ENCODE results near the gene SLC25A21. TPM values are rescaled to one million over a fixed set of nuclear protein-coding genes. Genes with fewer than 3 reads are reported as not detected.
"Not testable (repeated sequence)": the region's sequence is repeated elsewhere in the genome, so short reads cannot be mapped to it uniquely, and the experiment has no call there.

The SLC25A21 gene
- total RNA-seq, 1 donor, result not detected

DNA sequence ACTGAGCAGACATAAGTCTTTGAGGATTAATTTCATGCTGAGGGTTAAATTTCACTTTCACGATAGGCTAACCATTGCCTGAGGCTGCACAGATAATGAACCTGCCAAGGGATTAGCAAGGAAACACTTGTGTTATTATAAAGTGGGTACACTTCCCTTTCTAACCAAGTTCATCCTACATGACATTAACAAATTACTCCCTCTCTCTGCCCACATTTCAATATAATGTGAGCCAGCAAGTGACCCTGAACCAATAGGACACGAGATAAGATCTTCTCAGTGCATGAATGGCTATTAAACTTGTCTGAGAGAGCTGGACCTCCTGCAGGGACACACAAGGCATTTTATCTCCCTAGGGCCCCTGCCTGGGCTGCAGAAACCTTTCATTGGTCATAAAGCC is 337.3 kb downstream of the SLC25A21 start:
- H3K4me3 ChIP-seq (ENCODE audit: low read length), result no peak overlapping the region
- no peaks in the 10 kb centered on the region for H3K9me3 ChIP-seq (ENCODE audit: low read depth, low read length)
- H3K27me3 ChIP-seq (ENCODE audit: insufficient read depth, low read length), result no peaks in the 10 kb centered on the region
- H3K4me1 ChIP-seq (ENCODE audit: insufficient read depth, low read length), result no peaks in the 10 kb centered on the region

DNA sequence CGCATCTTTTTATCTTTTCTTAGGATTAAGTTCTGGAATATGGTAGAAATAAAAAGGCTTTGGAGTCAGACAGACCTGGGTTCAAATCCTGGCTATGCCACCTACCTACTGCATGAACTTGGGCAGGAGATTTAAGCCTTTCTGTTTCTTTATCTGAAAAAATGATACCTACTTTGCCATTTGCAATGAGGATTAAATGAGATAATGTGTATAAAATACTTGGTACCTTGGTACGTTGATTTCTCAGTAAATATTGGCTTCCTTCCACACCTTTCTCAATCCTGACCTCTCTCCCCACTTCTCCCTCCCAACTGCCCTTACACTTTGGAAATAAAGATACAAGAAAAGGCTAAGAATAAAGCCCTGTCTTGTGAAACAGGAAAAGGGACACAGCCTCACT is 338.1 kb downstream of the SLC25A21 start:
- H3K27me3 ChIP-seq (ENCODE audit: insufficient read depth, low read length), result no peaks in the 10 kb centered on the region
- H3K4me3 ChIP-seq (ENCODE audit: low read length), result no peak overlapping the region
- no peaks in the 10 kb centered on the region for H3K9me3 ChIP-seq (ENCODE audit: low read depth, low read length)
- no peaks in the 10 kb centered on the region for H3K4me1 ChIP-seq (ENCODE audit: insufficient read depth, low read length)

DNA sequence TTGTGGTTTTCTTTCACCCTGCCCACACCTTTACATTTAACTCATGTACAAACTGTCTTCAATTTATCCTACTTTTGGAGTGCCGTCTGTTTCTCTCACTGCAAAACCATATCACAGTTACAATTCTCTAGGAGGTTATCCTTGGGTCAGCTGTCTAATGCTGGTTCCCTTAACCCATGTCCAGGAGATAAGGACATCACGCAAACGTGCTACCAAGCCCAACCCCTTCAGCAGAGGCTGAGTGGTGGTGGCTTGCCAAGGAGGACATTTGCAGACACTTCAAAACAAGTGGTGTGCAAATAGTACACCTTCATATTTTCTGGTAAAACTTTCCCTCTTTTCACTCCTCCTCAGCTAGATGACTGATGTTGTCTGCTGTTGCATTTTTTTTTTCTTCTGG is 342.9 kb downstream of the SLC25A21 start:
- Histone ChIP-seq H3K4me1 (ENCODE audit: insufficient read depth, low read length) (no peaks in the 10 kb centered on the region), H3K9me3 (ENCODE audit: low read depth, low read length) (no peaks in the 10 kb centered on the region), H3K27me3 (ENCODE audit: insufficient read depth, low read length) (no peaks in the 10 kb centered on the region), H3K4me3 (ENCODE audit: low read length) (no peak overlapping the region)

DNA sequence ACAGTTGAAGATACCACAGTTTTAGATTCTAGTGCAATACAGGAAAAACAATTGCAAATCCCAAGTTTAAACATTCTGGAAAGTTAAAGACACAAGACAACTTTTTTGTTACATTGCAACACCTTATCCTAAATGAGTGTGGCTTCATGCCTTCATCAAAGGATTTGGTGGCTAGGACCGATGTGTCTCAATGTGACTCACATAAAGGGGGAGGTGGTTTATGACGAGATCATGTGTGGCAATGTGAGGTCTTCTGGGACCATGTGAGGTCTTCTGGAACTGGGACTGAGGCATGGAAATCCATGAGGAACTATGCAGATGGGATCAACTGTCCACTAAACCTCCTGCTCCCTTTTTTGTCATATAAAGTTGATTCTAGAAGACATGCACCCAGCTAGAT is 344.5 kb downstream of the SLC25A21 start:
- Histone ChIP-seq H3K9me3 (ENCODE audit: low read depth, low read length) (no peaks in the 10 kb centered on the region), H3K4me1 (ENCODE audit: insufficient read depth, low read length) (no peaks in the 10 kb centered on the region), H3K4me3 (ENCODE audit: low read length) (no peak overlapping the region), H3K27me3 (ENCODE audit: insufficient read depth, low read length) (no peaks in the 10 kb centered on the region)

DNA sequence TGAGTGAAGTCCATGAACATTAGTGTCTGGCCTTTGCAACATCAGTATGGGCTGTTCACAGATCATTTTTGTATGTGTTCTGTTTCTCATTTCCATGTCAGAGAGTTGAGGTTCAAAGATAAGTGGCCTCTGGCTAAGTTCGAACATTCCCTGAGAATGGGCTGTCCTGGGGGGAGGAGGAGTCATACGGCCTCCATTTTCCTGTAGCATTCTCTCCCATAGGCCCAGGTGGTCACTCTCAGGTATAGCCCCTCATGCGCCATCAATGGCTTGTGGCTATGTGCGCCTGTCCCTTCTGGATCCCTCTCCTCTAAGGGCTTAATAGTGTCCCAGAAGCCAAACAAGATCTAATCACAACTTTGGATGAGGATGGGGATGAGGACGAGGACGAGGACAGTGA is 345.8 kb downstream of the SLC25A21 start:
- H3K4me1 ChIP-seq (ENCODE audit: insufficient read depth, low read length), result no peaks in the 10 kb centered on the region
- no peaks in the 10 kb centered on the region for H3K27me3 ChIP-seq (ENCODE audit: insufficient read depth, low read length)
- H3K4me3 ChIP-seq (ENCODE audit: low read length), result no peak overlapping the region
- H3K9me3 ChIP-seq (ENCODE audit: low read depth, low read length), result no peaks in the 10 kb centered on the region

DNA sequence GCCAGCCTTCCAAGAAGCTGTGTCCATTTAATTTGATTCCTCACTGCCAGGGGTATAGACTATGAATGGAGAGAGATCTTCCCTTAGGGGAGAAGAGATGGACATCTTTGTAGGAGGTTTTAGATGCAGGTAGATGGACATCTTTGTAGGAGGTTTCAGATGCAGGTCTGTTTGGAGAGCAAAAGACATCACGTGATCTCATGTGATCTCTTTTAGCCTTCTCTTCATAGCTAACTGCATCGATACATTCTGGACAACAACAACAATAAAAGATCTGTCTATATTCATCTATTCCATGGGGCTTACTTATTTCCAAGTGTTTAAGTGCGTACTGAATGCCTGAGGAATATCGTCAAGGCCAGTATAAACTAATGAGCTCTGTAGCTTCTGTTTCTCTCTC is 347.6 kb downstream of the SLC25A21 start:
- Histone ChIP-seq H3K4me1 (ENCODE audit: insufficient read depth, low read length) (no peaks in the 10 kb centered on the region), H3K9me3 (ENCODE audit: low read depth, low read length) (no peaks in the 10 kb centered on the region), H3K4me3 (ENCODE audit: low read length) (no peak overlapping the region), H3K27me3 (ENCODE audit: insufficient read depth, low read length) (no peaks in the 10 kb centered on the region)

DNA sequence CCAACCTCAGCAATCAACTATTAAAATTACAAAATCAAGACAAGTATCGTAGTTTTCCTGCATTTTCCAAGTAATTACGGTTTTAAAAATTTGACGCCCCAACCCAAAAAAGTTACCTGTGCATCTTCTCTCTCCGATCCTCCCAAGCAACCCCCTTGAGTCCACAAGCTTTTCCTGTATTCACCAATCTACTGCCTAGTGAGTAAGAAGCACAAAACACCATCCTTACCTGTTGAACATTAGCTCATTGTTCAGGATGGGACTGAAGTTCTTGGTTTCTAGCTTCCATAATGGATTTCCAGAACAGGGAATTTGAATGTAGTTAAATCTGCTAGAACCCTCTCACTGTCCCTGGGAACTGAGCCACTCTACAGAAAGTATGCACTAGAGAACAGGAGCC is 348.8 kb downstream of the SLC25A21 start:
- Histone ChIP-seq H3K27me3 (ENCODE audit: insufficient read depth, low read length) (no peaks in the 10 kb centered on the region), H3K4me3 (ENCODE audit: low read length) (no peak overlapping the region), H3K4me1 (ENCODE audit: insufficient read depth, low read length) (no peaks in the 10 kb centered on the region), H3K9me3 (ENCODE audit: low read depth, low read length) (no peaks in the 10 kb centered on the region)

DNA sequence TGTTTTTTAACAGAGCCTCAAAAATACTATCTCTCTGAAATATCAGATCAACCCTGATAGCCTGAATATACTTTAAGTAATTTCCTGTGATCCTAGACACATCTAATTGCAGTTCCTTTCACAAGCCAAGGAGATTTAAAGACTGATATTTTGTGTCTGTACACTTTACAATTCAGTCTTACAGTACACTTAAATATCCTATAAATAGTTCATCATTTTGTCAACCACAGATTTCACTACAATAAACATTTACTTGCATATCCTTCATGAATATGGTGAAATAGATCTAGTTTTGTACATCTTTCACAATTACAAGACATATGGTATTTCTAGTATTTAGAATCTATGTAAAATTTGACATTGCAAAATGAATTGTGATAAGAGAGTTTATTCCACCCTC is 349.7 kb downstream of the SLC25A21 start:
- H3K27me3 ChIP-seq (ENCODE audit: insufficient read depth, low read length), result no peaks in the 10 kb centered on the region
- no peaks in the 10 kb centered on the region for H3K9me3 ChIP-seq (ENCODE audit: low read depth, low read length)
- no peak overlapping the region for H3K4me3 ChIP-seq (ENCODE audit: low read length)
- no peaks in the 10 kb centered on the region for H3K4me1 ChIP-seq (ENCODE audit: insufficient read depth, low read length)

DNA sequence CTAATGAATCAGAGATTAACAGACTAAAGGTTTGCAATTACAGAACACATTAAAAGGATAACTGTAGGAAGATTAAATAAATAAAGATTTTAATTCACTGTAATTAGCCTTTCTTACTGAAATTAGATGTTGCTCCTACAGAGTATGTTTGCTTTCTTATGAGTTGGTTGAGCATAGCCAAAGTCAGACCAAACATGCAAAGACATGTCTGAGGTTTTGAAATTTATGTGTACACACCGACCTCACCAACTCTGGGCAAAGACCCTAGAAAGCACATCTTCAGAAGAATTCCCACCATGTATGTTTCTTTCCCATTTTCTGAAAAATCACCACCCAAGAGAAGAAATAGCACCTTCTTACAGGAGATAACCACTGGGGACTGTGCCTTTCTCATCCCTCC is 351.5 kb downstream of the SLC25A21 start:
- H3K9me3 ChIP-seq (ENCODE audit: low read depth, low read length), result no peaks in the 10 kb centered on the region
- no peaks in the 10 kb centered on the region for H3K27me3 ChIP-seq (ENCODE audit: insufficient read depth, low read length)
- H3K4me1 ChIP-seq (ENCODE audit: insufficient read depth, low read length), result no peaks in the 10 kb centered on the region
- no peak overlapping the region for H3K4me3 ChIP-seq (ENCODE audit: low read length)

DNA sequence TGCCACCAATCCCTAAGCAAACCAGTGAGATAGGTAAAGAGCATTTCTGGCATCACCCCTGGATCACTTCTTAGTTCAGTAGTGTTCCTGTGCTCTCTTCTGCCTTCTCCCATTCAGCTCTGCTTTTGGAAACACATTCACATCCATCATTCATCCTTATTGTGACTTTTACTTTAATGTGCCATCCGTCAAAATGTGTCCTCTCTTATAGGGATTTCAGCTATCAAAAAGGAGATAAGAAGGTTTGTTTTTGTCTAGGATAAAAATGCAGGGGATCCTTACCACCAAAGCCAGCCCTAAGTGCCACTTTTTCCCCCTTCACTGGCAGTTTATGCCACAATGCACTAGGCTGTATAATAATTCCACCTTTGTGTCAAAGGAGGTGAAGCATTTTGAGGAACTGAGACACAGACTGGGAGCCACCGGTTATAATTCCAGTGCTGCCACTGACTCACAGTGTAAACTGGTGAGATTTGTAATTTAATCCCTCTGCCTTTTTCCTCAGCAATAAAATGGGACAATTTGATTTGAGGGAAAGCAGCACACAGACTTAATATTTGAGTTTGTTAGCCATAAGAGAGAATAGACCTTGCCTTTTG is 352.2 kb downstream of the SLC25A21 start:
- H3K4me3 ChIP-seq (ENCODE audit: low read length), result no peak overlapping the region
- no peaks in the 10 kb centered on the region for H3K27me3 ChIP-seq (ENCODE audit: insufficient read depth, low read length)
- H3K4me1 ChIP-seq (ENCODE audit: insufficient read depth, low read length), result no peaks in the 10 kb centered on the region
- no peaks in the 10 kb centered on the region for H3K9me3 ChIP-seq (ENCODE audit: low read depth, low read length)

DNA sequence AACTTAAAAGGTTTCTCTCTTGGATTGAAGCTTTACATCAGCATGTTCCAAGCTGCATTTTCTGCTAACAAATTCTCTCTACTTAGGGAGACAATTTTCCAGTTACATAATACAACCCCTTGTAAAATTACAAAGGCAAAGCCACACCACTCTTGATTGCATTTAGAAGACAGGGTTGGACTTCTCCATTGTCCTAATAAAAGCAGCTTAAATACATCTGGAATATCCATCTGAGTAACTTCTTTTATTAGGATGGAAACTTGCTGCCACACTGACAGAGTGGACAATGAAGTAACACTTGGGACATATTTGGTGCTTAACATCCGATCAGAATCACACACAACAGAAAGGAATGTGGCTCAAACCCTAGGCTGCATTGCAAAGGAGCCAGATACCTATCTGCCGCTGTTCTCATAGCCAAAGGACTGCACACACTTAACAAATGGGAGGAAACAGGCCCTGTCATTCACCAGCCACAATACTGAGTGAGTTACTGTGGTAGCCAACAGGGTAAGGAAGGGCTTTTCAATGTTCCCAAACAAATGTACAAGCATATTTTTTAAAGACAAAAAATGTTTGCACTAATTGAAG is 353.5 kb downstream of the SLC25A21 start:
- Histone ChIP-seq H3K4me3 (ENCODE audit: low read length) (no peak overlapping the region), H3K9me3 (ENCODE audit: low read depth, low read length) (no peaks in the 10 kb centered on the region), H3K27me3 (ENCODE audit: insufficient read depth, low read length) (no peaks in the 10 kb centered on the region), H3K4me1 (ENCODE audit: insufficient read depth, low read length) (no peaks in the 10 kb centered on the region)

DNA sequence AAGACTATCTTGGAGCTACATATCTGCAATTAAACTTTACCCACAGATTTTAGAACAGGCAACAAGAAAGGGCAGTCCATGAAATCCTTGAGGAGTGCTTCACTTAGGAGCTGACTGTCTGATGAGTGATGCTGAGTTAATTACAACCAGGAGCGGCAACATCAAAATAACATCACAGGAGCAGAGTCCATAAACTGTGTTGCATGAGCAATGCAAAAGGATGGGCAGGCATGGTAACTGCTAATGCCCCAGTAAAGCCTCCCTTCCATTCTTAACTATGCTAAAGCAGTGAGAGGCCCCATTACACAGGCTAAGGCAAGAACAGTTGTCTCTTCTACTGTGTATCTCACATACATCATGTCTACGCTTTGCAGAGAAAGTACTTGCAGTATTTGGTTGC is 354.2 kb downstream of the SLC25A21 start:
- no peaks in the 10 kb centered on the region for H3K27me3 ChIP-seq (ENCODE audit: insufficient read depth, low read length)
- no peaks in the 10 kb centered on the region for H3K9me3 ChIP-seq (ENCODE audit: low read depth, low read length)
- no peak overlapping the region for H3K4me3 ChIP-seq (ENCODE audit: low read length)
- no peaks in the 10 kb centered on the region for H3K4me1 ChIP-seq (ENCODE audit: insufficient read depth, low read length)

DNA sequence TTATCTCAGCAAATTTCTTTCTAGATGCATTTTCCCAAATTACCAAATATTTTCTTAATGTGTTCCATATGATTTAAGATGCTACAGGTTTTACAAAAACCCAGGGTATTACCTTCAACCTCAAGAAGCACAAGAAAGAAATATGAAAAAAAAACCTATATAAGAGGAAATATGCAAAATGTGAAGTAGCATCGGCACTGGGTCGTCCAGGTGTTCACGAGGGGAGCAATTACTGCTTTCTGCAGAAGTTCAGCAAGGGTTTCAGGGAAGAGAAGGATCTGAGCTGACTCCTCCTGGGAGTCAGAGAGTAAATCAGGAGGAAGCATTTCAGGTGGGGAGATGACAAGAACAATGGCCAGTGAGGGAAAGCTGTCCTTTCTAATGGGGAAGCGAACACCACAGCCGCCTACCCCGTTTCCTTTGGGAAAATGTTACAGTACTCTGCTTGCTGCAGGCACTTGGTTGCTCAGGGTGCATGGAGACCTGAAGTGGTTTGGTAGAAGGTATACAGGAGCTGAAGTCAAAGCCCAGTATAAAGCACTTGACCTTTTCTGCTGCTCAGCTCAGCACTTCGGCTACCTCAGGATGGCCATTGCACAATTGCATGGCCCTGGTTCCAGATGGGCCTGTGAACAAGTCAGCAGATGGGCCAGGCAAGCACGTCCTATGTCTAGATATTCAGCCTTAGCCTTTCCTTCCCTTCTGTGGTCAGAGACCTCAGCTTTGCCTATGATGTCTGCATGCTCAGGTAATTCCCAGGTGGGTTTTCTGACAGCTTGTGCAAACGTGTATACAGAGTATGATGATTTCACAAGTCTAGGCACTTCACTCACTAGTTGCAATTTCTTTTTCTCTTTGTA is 355.1 kb downstream of the SLC25A21 start:
- H3K27me3 ChIP-seq (ENCODE audit: insufficient read depth, low read length), result no peaks in the 10 kb centered on the region
- H3K4me3 ChIP-seq (ENCODE audit: low read length), result no peak overlapping the region
- no peaks in the 10 kb centered on the region for H3K4me1 ChIP-seq (ENCODE audit: insufficient read depth, low read length)
- no peaks in the 10 kb centered on the region for H3K9me3 ChIP-seq (ENCODE audit: low read depth, low read length)

DNA sequence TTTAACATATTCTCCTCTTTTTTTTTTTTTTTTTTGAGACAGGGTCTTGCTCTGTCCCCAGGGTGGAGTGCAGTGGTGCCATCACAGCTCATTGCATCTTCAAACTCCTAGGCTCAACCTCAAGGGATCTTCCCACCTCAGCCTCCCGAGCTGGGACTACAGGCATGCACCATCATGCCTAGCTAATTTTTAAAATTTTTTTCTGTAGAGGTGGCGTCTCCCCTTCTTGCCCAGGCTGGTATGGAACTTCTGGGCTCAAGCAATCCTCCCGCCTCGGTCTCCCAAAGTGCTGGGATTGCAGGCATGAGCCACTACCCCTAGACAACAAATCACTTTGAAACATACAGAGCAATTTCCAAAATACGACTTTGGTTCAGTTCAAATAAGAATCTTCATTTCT is 355.9 kb downstream of the SLC25A21 start:
- Histone ChIP-seq H3K9me3 (ENCODE audit: low read depth, low read length) (no peaks in the 10 kb centered on the region), H3K27me3 (ENCODE audit: insufficient read depth, low read length) (no peaks in the 10 kb centered on the region), H3K4me1 (ENCODE audit: insufficient read depth, low read length) (no peaks in the 10 kb centered on the region), H3K4me3 (ENCODE audit: low read length) (no peak overlapping the region)

DNA sequence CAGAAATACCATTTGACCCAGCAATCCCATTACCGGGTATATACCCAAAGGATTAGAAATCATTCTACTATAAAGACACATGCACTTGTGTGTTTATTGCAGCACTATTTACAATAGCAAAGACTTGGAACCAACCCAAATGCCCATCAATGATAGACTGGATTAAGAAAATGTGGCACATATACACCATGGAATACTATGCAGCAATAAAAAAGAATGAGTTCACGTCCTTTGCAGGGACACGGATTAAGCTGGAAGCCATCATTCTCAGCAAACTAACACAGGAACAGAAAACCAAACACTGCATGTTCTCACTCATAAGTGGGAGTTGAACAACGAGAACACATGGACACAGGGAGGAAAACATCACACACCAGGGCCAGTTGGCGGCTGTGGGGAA is 357.6 kb downstream of the SLC25A21 start:
- not testable (repeated sequence) for H3K4me1 ChIP-seq (ENCODE audit: insufficient read depth, low read length); H3K9me3 ChIP-seq (ENCODE audit: low read depth, low read length); H3K4me3 ChIP-seq (ENCODE audit: low read length); H3K27me3 ChIP-seq (ENCODE audit: insufficient read depth, low read length)

DNA sequence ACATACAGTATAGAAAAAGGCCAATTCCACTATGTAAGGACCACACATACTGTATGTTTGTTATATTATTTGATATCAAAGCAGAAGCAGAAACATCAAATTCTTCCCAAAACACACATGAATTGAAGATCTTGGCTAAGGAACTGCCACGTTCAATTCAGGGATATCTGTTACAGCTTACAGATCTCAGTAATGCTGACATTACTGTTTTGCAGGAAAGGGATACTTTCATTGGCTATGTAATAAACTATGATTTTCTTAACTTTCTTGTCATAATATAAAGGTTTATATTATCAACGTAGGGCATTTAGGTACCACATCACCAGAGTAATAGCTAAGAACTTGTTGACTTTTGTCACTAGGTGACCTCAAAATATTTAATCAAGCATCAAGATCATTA is 362.2 kb downstream of the SLC25A21 start:
- H3K4me1 ChIP-seq (ENCODE audit: insufficient read depth, low read length), result no peaks in the 10 kb centered on the region
- H3K27me3 ChIP-seq (ENCODE audit: insufficient read depth, low read length), result no peaks in the 10 kb centered on the region
- H3K4me3 ChIP-seq (ENCODE audit: low read length), result no peak overlapping the region

More for the DNA sequence above, 362.2 kb downstream of the SLC25A21 start:
- H3K9me3 ChIP-seq (ENCODE audit: low read depth, low read length), result no peaks in the 10 kb centered on the region

Data from mononuclear cell (primary cell).